C4-2B (cell line): ENCODE data around the gene CCDC69.

Source experiments
- ZFX ChIP-seq: fragments of 450-650 bp; IDR thresholded peaks from 2 replicates; pipeline ENCODE4 v1.6.1; 2017
- TF ChIP-seq, protein P1 (sequence below): fragments of 450-650 bp; conservative IDR thresholded peaks from 2 replicates; pipeline ENCODE4 v1.5.1; 2017; ENCODE audit warnings: mild to moderate bottlenecking

DNA sequence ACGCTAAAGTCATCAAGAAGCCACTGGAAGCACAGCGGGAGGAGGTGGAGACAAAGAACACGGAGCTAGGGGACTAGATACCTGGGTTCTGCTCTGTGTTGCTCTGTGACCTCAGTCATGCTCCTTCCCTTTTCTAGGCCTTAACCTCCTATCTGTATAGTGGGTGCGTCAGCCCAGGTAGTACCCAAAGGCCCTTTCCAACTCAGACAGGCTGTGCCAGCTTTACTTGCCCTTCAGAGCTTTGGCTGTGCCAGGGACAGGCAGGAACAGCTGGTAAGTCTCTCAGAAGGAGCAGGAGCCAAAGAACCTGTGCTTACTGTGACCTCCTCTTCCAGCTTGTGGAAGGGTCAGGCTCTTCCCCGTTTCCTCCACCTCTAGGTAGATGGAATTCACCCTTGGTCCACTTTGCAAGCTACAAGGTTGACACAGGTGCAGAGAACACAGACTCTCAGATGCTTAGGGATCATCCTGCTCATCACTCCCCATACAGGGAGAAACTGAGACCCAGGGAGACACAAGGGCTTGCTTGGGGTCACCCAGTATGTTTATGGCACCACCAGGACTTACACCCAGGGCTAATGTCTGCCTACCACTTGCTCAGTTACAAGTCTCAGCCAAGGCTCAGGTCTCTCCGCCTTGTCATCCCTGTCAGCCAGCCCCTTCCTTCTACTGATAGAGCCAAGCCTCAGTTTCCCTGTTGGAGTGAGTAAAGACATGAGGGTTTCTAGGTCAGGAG is 1.7 kb downstream of the CCDC69 start:
- TF ChIP-seq, protein P1, sequence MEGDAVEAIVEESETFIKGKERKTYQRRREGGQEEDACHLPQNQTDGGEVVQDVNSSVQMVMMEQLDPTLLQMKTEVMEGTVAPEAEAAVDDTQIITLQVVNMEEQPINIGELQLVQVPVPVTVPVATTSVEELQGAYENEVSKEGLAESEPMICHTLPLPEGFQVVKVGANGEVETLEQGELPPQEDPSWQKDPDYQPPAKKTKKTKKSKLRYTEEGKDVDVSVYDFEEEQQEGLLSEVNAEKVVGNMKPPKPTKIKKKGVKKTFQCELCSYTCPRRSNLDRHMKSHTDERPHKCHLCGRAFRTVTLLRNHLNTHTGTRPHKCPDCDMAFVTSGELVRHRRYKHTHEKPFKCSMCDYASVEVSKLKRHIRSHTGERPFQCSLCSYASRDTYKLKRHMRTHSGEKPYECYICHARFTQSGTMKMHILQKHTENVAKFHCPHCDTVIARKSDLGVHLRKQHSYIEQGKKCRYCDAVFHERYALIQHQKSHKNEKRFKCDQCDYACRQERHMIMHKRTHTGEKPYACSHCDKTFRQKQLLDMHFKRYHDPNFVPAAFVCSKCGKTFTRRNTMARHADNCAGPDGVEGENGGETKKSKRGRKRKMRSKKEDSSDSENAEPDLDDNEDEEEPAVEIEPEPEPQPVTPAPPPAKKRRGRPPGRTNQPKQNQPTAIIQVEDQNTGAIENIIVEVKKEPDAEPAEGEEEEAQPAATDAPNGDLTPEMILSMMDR, result no peak
- TF ChIP-seq ZFX, result no peak
